HS-27A (cell line): ENCODE results near the gene CLCA2.
"Not testable (repeated sequence)": the region's sequence is repeated elsewhere in the genome, so short reads cannot be mapped to it uniquely, and the experiment has no call there.

Source experiments
- DNase-seq: peaks from one replicate; pipeline ENCODE4 v3.0.0-alpha.2; 2012; ENCODE audit warnings: low read depth, missing footprints

The CLCA2 gene

GRCh38 chr1:86472152-86472551, 48.2 kb downstream of the CLCA2 start:
- DNase-seq, result no peak

- no peak for DNase-seq
Measured at GRCh38 chr1:86472767-86473166, 48.8 kb downstream of the CLCA2 start.

- DNase-seq, result no peak
Measured at GRCh38 chr1:86477256-86477655, 53.3 kb downstream of the CLCA2 start.

GRCh38 chr1:86477682-86478081, 53.7 kb downstream of the CLCA2 start:
- no peak for DNase-seq

GRCh38 chr1:86478416-86479156, 54.6 kb downstream of the CLCA2 start:
- DNase-seq, result no peak

- no peak for DNase-seq
Measured at GRCh38 chr1:86481966-86482365, 58.0 kb downstream of the CLCA2 start.

- DNase-seq, result no peak
Measured at GRCh38 chr1:86487131-86487810, 63.3 kb downstream of the CLCA2 start.

- DNase-seq, result no peak
Measured at GRCh38 chr1:86487811-86488141, 63.8 kb downstream of the CLCA2 start.

GRCh38 chr1:86489242-86489878, 65.4 kb downstream of the CLCA2 start:
- no peak for DNase-seq

- DNase-seq, result no peak
Measured at GRCh38 chr1:86491171-86491950, 67.4 kb downstream of the CLCA2 start.

- no peak for DNase-seq
Measured at GRCh38 chr1:86498281-86498680, 74.3 kb downstream of the CLCA2 start.

- DNase-seq, result no peak
Measured at GRCh38 chr1:86499987-86500593, 76.1 kb downstream of the CLCA2 start.

- DNase-seq, result no peak
Measured at GRCh38 chr1:86500714-86501113, 76.7 kb downstream of the CLCA2 start.

- DNase-seq, result not testable (repeated sequence)
Measured at GRCh38 chr1:86502125-86502646, 78.2 kb downstream of the CLCA2 start.

- DNase-seq, result no peak
Measured at GRCh38 chr1:86502721-86503405, 78.9 kb downstream of the CLCA2 start.

GRCh38 chr1:86503406-86504136, 79.6 kb downstream of the CLCA2 start:
- DNase-seq, result no peak

- DNase-seq, result no peak
Measured at GRCh38 chr1:86504137-86504479, 80.1 kb downstream of the CLCA2 start.

GRCh38 chr1:86504895-86505563, 81.1 kb downstream of the CLCA2 start:
- DNase-seq, result no peak

GRCh38 chr1:86505564-86505902, 81.6 kb downstream of the CLCA2 start:
- no peak for DNase-seq
